Measurements from ENCODE around the gene CMPK1.

The CMPK1 gene

GRCh38 chr1:47324682-47325081 lies 8.9 kb upstream of the CMPK1 start:
- Histone ChIP-seq H3K9ac (ENCODE audit: low read depth, low read length) (no peak overlapping the region), H3K4me3 (ENCODE audit: low read depth, low read length) (no peak overlapping the region), H3K27me3 (ENCODE audit: control insufficient read depth, insufficient read depth, low read length) (no peaks in the 10 kb centered on the region), H3K36me3 (ENCODE audit: control insufficient read depth, insufficient read depth, low read length) (no peaks in the 10 kb centered on the region), H3K9me3 (ENCODE audit: control insufficient read depth, insufficient read depth, low read length) (no peaks in the 10 kb centered on the region), H3K27ac (ENCODE audit: low read depth, low read length) (no peak overlapping the region), H3K4me1 (ENCODE audit: control insufficient read depth, insufficient read depth, low read length) (no peaks in the 10 kb centered on the region)

GRCh38 chr1:47325528-47325927 lies 8.1 kb upstream of the CMPK1 start:
- H3K27ac ChIP-seq (ENCODE audit: low read depth, low read length), result no peak overlapping the region
- H3K9me3 ChIP-seq (ENCODE audit: control insufficient read depth, insufficient read depth, low read length), result no peaks in the 10 kb centered on the region
- no peaks in the 10 kb centered on the region for H3K27me3 ChIP-seq (ENCODE audit: control insufficient read depth, insufficient read depth, low read length)
- no peaks in the 10 kb centered on the region for H3K4me1 ChIP-seq (ENCODE audit: control insufficient read depth, insufficient read depth, low read length)
- H3K4me3 ChIP-seq (ENCODE audit: low read depth, low read length), result no peak overlapping the region
- no peaks in the 10 kb centered on the region for H3K36me3 ChIP-seq (ENCODE audit: control insufficient read depth, insufficient read depth, low read length)
- H3K9ac ChIP-seq (ENCODE audit: low read depth, low read length), result no peak overlapping the region

- Histone ChIP-seq H3K27ac (ENCODE audit: low read depth, low read length) (no peak overlapping the region), H3K9ac (ENCODE audit: low read depth, low read length) (no peak overlapping the region), H3K9me3 (ENCODE audit: control insufficient read depth, insufficient read depth, low read length) (no peaks in the 10 kb centered on the region), H3K4me1 (ENCODE audit: control insufficient read depth, insufficient read depth, low read length) (no peaks in the 10 kb centered on the region), H3K4me3 (ENCODE audit: low read depth, low read length) (no peak overlapping the region), H3K36me3 (ENCODE audit: control insufficient read depth, insufficient read depth, low read length) (no peaks in the 10 kb centered on the region), H3K27me3 (ENCODE audit: control insufficient read depth, insufficient read depth, low read length) (no peaks in the 10 kb centered on the region)
These were observed 7.3 kb upstream of the CMPK1 start for GRCh38 chr1:47326271-47326670.

GRCh38 chr1:47328992-47329391 lies 4.6 kb upstream of the CMPK1 start:
- H3K27me3 ChIP-seq (ENCODE audit: control insufficient read depth, insufficient read depth, low read length), result no peaks in the 10 kb centered on the region
- no peaks in the 10 kb centered on the region for H3K9me3 ChIP-seq (ENCODE audit: control insufficient read depth, insufficient read depth, low read length)
- peaks cover 6% of the 10 kb centered on the region; the same call in 1 of the 2 replicates for H3K4me1 ChIP-seq (ENCODE audit: control insufficient read depth, insufficient read depth, low read length)
- no peak overlapping the region for H3K4me3 ChIP-seq (ENCODE audit: low read depth, low read length)
- no peak overlapping the region for H3K27ac ChIP-seq (ENCODE audit: low read depth, low read length)
- no peaks in the 10 kb centered on the region for H3K36me3 ChIP-seq (ENCODE audit: control insufficient read depth, insufficient read depth, low read length)
- H3K9ac ChIP-seq (ENCODE audit: low read depth, low read length), result no peak overlapping the region

GRCh38 chr1:47330212-47330611 lies 3.4 kb upstream of the CMPK1 start:
- Histone ChIP-seq H3K4me3 (ENCODE audit: low read depth, low read length) (no peak overlapping the region), H3K27me3 (ENCODE audit: control insufficient read depth, insufficient read depth, low read length) (no peaks in the 10 kb centered on the region), H3K4me1 (ENCODE audit: control insufficient read depth, insufficient read depth, low read length) (peaks cover 12% of the 10 kb centered on the region), H3K9me3 (ENCODE audit: control insufficient read depth, insufficient read depth, low read length) (no peaks in the 10 kb centered on the region), H3K9ac (ENCODE audit: low read depth, low read length) (no peak overlapping the region), H3K36me3 (ENCODE audit: control insufficient read depth, insufficient read depth, low read length) (no peaks in the 10 kb centered on the region), H3K27ac (ENCODE audit: low read depth, low read length) (no peak overlapping the region)

- Histone ChIP-seq H3K27me3 (ENCODE audit: control insufficient read depth, insufficient read depth, low read length) (no peaks in the 10 kb centered on the region), H3K36me3 (ENCODE audit: control insufficient read depth, insufficient read depth, low read length) (no peaks in the 10 kb centered on the region), H3K9me3 (ENCODE audit: control insufficient read depth, insufficient read depth, low read length) (no peaks in the 10 kb centered on the region), H3K9ac (ENCODE audit: low read depth, low read length) (no peak overlapping the region), H3K27ac (ENCODE audit: low read depth, low read length) (no peak overlapping the region), H3K4me1 (ENCODE audit: control insufficient read depth, insufficient read depth, low read length) (peaks cover 12% of the 10 kb centered on the region), H3K4me3 (ENCODE audit: low read depth, low read length) (no peak overlapping the region)
These were observed 1.7 kb upstream of the CMPK1 start for GRCh38 chr1:47331875-47332274.

GRCh38 chr1:47332779-47333577 lies 612 bp upstream of the CMPK1 start:
- H3K4me1 ChIP-seq (ENCODE audit: control insufficient read depth, insufficient read depth, low read length), result peaks cover 12% of the 10 kb centered on the region
- peak overlapping the region; percentile 70 for H3K9ac ChIP-seq (ENCODE audit: low read depth, low read length)
- H3K9me3 ChIP-seq (ENCODE audit: control insufficient read depth, insufficient read depth, low read length), result no peaks in the 10 kb centered on the region
- H3K27ac ChIP-seq (ENCODE audit: low read depth, low read length), result peak overlapping the region; percentile 99
- peak overlapping the region; percentile 98 for H3K4me3 ChIP-seq (ENCODE audit: low read depth, low read length)
- no peaks in the 10 kb centered on the region for H3K36me3 ChIP-seq (ENCODE audit: control insufficient read depth, insufficient read depth, low read length)
- H3K27me3 ChIP-seq (ENCODE audit: control insufficient read depth, insufficient read depth, low read length), result no peaks in the 10 kb centered on the region

GRCh38 chr1:47333922-47334764 lies 553 bp downstream of the CMPK1 start:
- Histone ChIP-seq H3K4me3 (ENCODE audit: low read depth, low read length) (peak overlapping the region; percentile 98), H3K27me3 (ENCODE audit: control insufficient read depth, insufficient read depth, low read length) (no peaks in the 10 kb centered on the region), H3K9ac (ENCODE audit: low read depth, low read length) (peak overlapping the region; percentile 68), H3K27ac (ENCODE audit: low read depth, low read length) (peak overlapping the region; percentile 99), H3K36me3 (ENCODE audit: control insufficient read depth, insufficient read depth, low read length) (no peaks in the 10 kb centered on the region), H3K4me1 (ENCODE audit: control insufficient read depth, insufficient read depth, low read length) (peaks cover 12% of the 10 kb centered on the region), H3K9me3 (ENCODE audit: control insufficient read depth, insufficient read depth, low read length) (no peaks in the 10 kb centered on the region)

GRCh38 chr1:47334765-47335435 lies 1.3 kb downstream of the CMPK1 start:
- no peaks in the 10 kb centered on the region for H3K36me3 ChIP-seq (ENCODE audit: control insufficient read depth, insufficient read depth, low read length)
- H3K27ac ChIP-seq (ENCODE audit: low read depth, low read length), result peak overlapping the region; percentile 99

GRCh38 chr1:47337350-47337749 lies 3.8 kb downstream of the CMPK1 start:
- Histone ChIP-seq H3K36me3 (ENCODE audit: control insufficient read depth, insufficient read depth, low read length) (no peaks in the 10 kb centered on the region), H3K9me3 (ENCODE audit: control insufficient read depth, insufficient read depth, low read length) (no peaks in the 10 kb centered on the region), H3K27me3 (ENCODE audit: control insufficient read depth, insufficient read depth, low read length) (no peaks in the 10 kb centered on the region), H3K4me3 (ENCODE audit: low read depth, low read length) (no peak overlapping the region), H3K9ac (ENCODE audit: low read depth, low read length) (no peak overlapping the region), H3K4me1 (ENCODE audit: control insufficient read depth, insufficient read depth, low read length) (peaks cover 12% of the 10 kb centered on the region), H3K27ac (ENCODE audit: low read depth, low read length) (no peak overlapping the region)

More at GRCh38 chr1:47334765-47335435, 1.3 kb downstream of the CMPK1 start:
- Histone ChIP-seq H3K9me3 (ENCODE audit: control insufficient read depth, insufficient read depth, low read length) (no peaks in the 10 kb centered on the region), H3K4me3 (ENCODE audit: low read depth, low read length) (peak overlapping the region; percentile 98), H3K9ac (ENCODE audit: low read depth, low read length) (peak overlapping the region; percentile 68), H3K27me3 (ENCODE audit: control insufficient read depth, insufficient read depth, low read length) (no peaks in the 10 kb centered on the region), H3K4me1 (ENCODE audit: control insufficient read depth, insufficient read depth, low read length) (peaks cover 12% of the 10 kb centered on the region)

Data from HUES48 (cell line).